Psoas muscle (tissue), 8 donors: Measurements from ENCODE around the gene CD300LD. TPM values are rescaled to one million over a fixed set of nuclear protein-coding genes. Genes with fewer than 3 reads are reported as not detected.

Experiments
- ATAC-seq, 4 donors: fragments of 200-7000 bp; cut with Tn5 transposase; one replicate each; pipeline ENCODE4 v1.9.1; 2020; ENCODE audit warnings: moderate library complexity in 3 of 4, mild to moderate bottlenecking in 2 of 4
- DNase-seq, 2 donors: peaks; one replicate each; pipeline ENCODE4 v3.0.0-alpha.2; 2020
- H3K27ac ChIP-seq: fragments of 200-600 bp; one replicate; pipeline ENCODE4 v1.8.0; 2022
- H3K27me3 ChIP-seq, 3 donors: fragments of 200-600 bp in 1 of 3; one replicate each; pipeline versions ENCODE4 v1.6.1 to v1.8.0; 2013 to 2022; ENCODE audit warnings: low read length in 2 of 3, mild to moderate bottlenecking in 2 of 3, moderate library complexity in 1 of 3; ENCODE audit not compliant: insufficient read depth in 3 of 3
- H3K36me3 ChIP-seq, 2 donors: fragments of 200-600 bp in 1 of 2; one replicate each; pipeline versions ENCODE4 v1.6.1 to v1.8.0; 2013 to 2022; ENCODE audit warnings: low read depth in 1 of 2, mild to moderate bottlenecking in 1 of 2, moderate library complexity in 1 of 2; ENCODE audit not compliant: insufficient read depth in 1 of 2
- H3K4me1 ChIP-seq: fragments of 200-600 bp; one replicate; pipeline ENCODE4 v1.8.0; 2022
- H3K4me3 ChIP-seq: fragments of 200-600 bp; one replicate; pipeline ENCODE4 v1.8.0; 2022; ENCODE audit warnings: mild to moderate bottlenecking
- H3K9me3 ChIP-seq: fragments of 200-600 bp; one replicate; pipeline ENCODE4 v1.8.0; 2022
- CTCF ChIP-seq: fragments of 200-600 bp; IDR thresholded peaks from one replicate; pipeline ENCODE4 v1.8.0; 2022; ENCODE audit warnings: antibody characterized with exemption
- WGBS, 3 donors: extraction: QIAGEN DNeasy Blood & Tissue Kit; methylation state at CpG; one replicate each; pipeline versions ENCODE4 v1.1.6 to v1.1.7; 2013; 5-methylcytosine and 5-hydroxymethylcytosine counted together
- intact Hi-C, 2 donors: fragments of 100-400 bp; cut with DNase I; formaldehyde crosslinking; loops; one replicate each; pipeline versions ENCODE4 v1.11.0 to v1.14.2; 2022
- polyA plus RNA-seq, 3 donors: library from polyadenylated mRNA; stranded (reverse); fragments of 200-250 nt; gene quantifications; one replicate each; pipeline ENCODE4 v1.2.3, GENCODE V29; 2013
- total RNA-seq, 4 donors: library from RNA; stranded (reverse); fragmentation: NEBNext Ultra II Directional in 2 of 4; extraction: Animal tissue kit (Norgen Biotek cat#: 25700) in 2 of 4; gene quantifications; one replicate each; pipeline versions ENCODE4 v1.2.1 to v1.2.4, GENCODE V29; 2021 to 2023
- donor health status: healthy with polysubstance abuse.
- donor health status: DM: no; HTN: no; CAD: no; lungs with moderate emphysema.
- donor health status: Bipolar disorder and iron deficiency.
- donor health status: healthy.
- donor health status: DM: yes; HTN: yes; CAD: no.
- donor health status: DM: no; HTN: no; CAD: no.
- donor health status: DM: no; HTN: no; CAD: no.
- donor health status: DM: yes; HTN: yes; CAD: no.

CD300LD gene
- total and polyA plus RNA-seq, 7 donors: not detected

GRCh38 chr17:74573169-74573568 lies 18.9 kb downstream of the CD300LD start:
- Histone ChIP-seq H3K9me3 (no peaks in the 10 kb centered on the region), H3K27me3 (peaks cover 0 to 5% (median 0%) of the 10 kb centered on the region in 3 donors), H3K4me1 (no peaks in the 10 kb centered on the region), H3K36me3 (no peaks in the 10 kb centered on the region), H3K27ac (no peak overlapping the region), H3K4me3 (no peak overlapping the region)
- DNase-seq (no peak), ATAC-seq (no peak)
- WGBS, 3 donors: 77 to 86% (median 77%) methylated on average over 3 of the region's 3 CpGs
- intact Hi-C loops: no loop called here
- TF ChIP-seq CTCF: no peak

- Histone ChIP-seq H3K9me3 (no peaks in the 10 kb centered on the region), H3K4me1 (no peaks in the 10 kb centered on the region), H3K27ac (no peak overlapping the region), H3K27me3 (no peaks in the 10 kb centered on the region), H3K4me3 (no peak overlapping the region), H3K36me3 (no peaks in the 10 kb centered on the region)
- WGBS, 3 donors: 89 to 95% (median 90%) methylated on average over 4 of the region's 4 CpGs
- DNase-seq: no peak
- TF ChIP-seq CTCF: no peak
- intact Hi-C loops: loop anchor here in 1 of 2 donors (1.0 kb wide), 1 partner anchor 29 kb away; no protein-coding TSS in a partner anchor
- ATAC-seq: no peak
Observed at GRCh38 chr17:74571621-74572270, 20.3 kb downstream of the CD300LD start.

- peak; percentile 59 to 73 for DNase-seq
- TF ChIP-seq CTCF: no peak
- ATAC-seq: peak; percentile 90 to 93 (median 92)
- Histone ChIP-seq H3K4me3 (no peak overlapping the region), H3K9me3 (no peaks in the 10 kb centered on the region), H3K27ac (peak overlapping the region; percentile 58), H3K4me1 (no peaks in the 10 kb centered on the region), H3K36me3 (no peaks in the 10 kb centered on the region), H3K27me3 (peaks cover 0 to 6% (median 0%) of the 10 kb centered on the region in 3 donors)
- intact Hi-C loops: no loop called here
- 38 to 47% (median 47%) methylated on average over 32 of the region's 32 CpGs for WGBS, 3 donors
Observed at GRCh38 chr17:74569020-74570003, 22.8 kb downstream of the CD300LD start.

- Histone ChIP-seq H3K27me3 (peaks cover 0 to 6% (median 0%) of the 10 kb centered on the region in 3 donors), H3K36me3 (no peaks in the 10 kb centered on the region), H3K4me3 (no peak overlapping the region), H3K4me1 (no peaks in the 10 kb centered on the region), H3K9me3 (no peaks in the 10 kb centered on the region), H3K27ac (no peak overlapping the region)
- no peak for DNase-seq
- 77 to 79% (median 78%) methylated on average over 4 of the region's 4 CpGs for WGBS, 3 donors
- no peak for ATAC-seq
- intact Hi-C loops: no loop called here
- no peak for TF ChIP-seq CTCF
Observed at GRCh38 chr17:74568106-74568873, 23.8 kb downstream of the CD300LD start.
